OCI-LY7 (cell line): ENCODE data around the gene GVQW3.

Experiments
- EZH2phosphoT487 ChIP-seq: fragments of 200-600 bp; sonication (generic); IDR thresholded peaks from 2 replicates; pipeline ENCODE4 v1.6.1; 2018; ENCODE audit warnings: low read depth, borderline replicate concordance, mild to moderate bottlenecking, mixed run types, antibody characterized with exemption, low read length, moderate library complexity, mixed read lengths
- TF ChIP-seq, protein P1 (sequence below): fragments of 200-600 bp; sonication (generic); conservative IDR thresholded peaks from 2 replicates; pipeline ENCODE4 v1.5.1; 2014; ENCODE audit warnings: mild to moderate bottlenecking, antibody characterized with exemption, low read length, moderate library complexity, mixed read lengths

DNA sequence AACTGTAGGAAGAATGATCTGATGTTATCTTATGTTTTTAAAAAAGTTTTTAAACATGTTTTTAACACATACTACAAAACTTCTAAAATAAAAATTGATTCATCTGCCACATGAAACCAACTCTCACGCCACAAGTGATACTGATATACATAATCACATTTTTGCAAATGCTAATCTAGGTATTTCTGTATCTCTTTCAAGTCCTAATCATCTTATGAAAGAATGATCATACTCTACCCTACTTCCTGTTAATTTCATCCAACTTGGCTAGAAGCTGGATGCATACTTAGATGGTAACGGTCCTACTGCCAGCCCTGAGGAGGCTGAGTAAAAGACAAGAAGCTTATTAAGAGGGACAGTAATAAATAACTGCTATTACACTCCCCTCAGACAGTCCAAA is 19.3 kb upstream of the GVQW3 start:
- TF ChIP-seq, protein P1, sequence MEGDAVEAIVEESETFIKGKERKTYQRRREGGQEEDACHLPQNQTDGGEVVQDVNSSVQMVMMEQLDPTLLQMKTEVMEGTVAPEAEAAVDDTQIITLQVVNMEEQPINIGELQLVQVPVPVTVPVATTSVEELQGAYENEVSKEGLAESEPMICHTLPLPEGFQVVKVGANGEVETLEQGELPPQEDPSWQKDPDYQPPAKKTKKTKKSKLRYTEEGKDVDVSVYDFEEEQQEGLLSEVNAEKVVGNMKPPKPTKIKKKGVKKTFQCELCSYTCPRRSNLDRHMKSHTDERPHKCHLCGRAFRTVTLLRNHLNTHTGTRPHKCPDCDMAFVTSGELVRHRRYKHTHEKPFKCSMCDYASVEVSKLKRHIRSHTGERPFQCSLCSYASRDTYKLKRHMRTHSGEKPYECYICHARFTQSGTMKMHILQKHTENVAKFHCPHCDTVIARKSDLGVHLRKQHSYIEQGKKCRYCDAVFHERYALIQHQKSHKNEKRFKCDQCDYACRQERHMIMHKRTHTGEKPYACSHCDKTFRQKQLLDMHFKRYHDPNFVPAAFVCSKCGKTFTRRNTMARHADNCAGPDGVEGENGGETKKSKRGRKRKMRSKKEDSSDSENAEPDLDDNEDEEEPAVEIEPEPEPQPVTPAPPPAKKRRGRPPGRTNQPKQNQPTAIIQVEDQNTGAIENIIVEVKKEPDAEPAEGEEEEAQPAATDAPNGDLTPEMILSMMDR, result no peak
- TF ChIP-seq EZH2phosphoT487, result no peak
